Measurements from ENCODE around the gene PGC. TPM values are rescaled to one million over a fixed set of nuclear protein-coding genes. Genes with fewer than 3 reads are reported as not detected.
A peak's percentile ranks its signal among the peaks of the same experiment; 100 is the strongest.

Gene PGC
- total and polyA plus RNA-seq, 2 donors (not counting 3 experiments of a cell fraction or from before 2014, with no cell fraction given) = not detected

DNA sequence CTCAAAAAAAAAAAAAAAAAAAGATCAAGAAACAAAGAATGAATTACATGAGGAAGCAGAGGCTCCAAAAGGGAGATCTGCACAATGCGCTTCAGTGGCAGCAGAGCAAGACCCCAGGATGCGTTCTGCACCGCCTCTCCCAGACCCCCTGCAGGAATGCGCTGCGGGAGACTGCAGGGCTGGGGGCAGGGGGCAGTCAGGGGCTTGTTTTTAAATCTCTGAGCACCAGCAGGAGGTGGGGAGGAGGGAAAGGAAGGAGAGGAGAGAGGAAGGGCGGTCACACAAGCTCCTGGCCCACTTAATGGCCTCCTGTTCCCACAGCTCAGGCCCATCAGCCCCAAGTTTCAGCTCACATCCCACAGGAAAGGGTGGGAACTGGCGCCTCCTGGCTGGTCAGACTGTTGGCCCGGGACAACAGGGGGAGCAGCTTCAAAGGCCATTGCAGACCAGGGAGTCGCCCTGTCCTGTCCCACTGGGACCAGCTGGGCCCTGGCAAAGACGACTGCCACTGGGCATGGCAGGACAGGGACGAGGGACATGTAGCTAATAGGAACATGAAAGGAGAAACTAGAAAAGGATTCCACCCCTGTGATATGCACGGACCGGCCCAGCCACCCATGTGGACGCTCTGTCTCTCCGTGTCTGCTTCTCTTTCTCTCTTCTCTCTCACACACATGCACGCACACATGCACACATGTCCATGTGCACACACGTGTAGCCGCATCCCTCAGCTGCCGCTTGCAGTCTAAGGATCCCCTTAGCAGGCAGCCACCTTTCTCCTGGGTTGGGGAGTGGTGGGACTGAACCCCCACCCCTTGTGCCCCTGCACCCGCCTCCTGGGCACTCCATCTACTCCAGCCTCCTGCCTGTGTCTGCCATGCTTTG is 46.5 kb downstream of the PGC start:
- H3K4me2 ChIP-seq (ENCODE audit: insufficient read depth, low read length) = no peak overlapping the region
- no peak overlapping the region for H3K4me3 ChIP-seq (replicated peaks in 1 of 3; ENCODE audit: insufficient read depth in 1 of 3, low read depth in 1 of 3, low read length in 3 of 3)
- no TSS peak for BruUV-seq (replicated peaks)
- ChIA-PET POLR2A (no interaction called here), CTCF (interaction anchor here (0.5 to 1.9 kb wide), 4 partner anchors 16 to 98 kb away, joined by 3 to 8 read pairs (median 3); no protein-coding TSS in a partner anchor)
- H2AFZ ChIP-seq (ENCODE audit: low read depth, low read length) = peak overlapping the region; percentile 50
- no peak overlapping the region for H3K9ac ChIP-seq (replicated peaks; ENCODE audit: extremely low read depth, insufficient read depth, low read length)
- H3K9me3 ChIP-seq (replicated peaks; ENCODE audit: control insufficient read depth, insufficient read depth, low read length) = no peaks in the 10 kb centered on the region
- peak; percentile 26 for FAIRE-seq
- TF ChIP-seq, protein P1, sequence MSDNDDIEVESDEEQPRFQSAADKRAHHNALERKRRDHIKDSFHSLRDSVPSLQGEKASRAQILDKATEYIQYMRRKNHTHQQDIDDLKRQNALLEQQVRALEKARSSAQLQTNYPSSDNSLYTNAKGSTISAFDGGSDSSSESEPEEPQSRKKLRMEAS (IDR thresholded peaks at IDR 0.05; ENCODE audit: insufficient read depth, insufficient read length) = peak; percentile 23
- TF ChIP-seq, protein P2, sequence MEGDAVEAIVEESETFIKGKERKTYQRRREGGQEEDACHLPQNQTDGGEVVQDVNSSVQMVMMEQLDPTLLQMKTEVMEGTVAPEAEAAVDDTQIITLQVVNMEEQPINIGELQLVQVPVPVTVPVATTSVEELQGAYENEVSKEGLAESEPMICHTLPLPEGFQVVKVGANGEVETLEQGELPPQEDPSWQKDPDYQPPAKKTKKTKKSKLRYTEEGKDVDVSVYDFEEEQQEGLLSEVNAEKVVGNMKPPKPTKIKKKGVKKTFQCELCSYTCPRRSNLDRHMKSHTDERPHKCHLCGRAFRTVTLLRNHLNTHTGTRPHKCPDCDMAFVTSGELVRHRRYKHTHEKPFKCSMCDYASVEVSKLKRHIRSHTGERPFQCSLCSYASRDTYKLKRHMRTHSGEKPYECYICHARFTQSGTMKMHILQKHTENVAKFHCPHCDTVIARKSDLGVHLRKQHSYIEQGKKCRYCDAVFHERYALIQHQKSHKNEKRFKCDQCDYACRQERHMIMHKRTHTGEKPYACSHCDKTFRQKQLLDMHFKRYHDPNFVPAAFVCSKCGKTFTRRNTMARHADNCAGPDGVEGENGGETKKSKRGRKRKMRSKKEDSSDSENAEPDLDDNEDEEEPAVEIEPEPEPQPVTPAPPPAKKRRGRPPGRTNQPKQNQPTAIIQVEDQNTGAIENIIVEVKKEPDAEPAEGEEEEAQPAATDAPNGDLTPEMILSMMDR (IDR thresholded peaks at IDR 0.05; ENCODE audit: extremely low read depth in 1 of 2, insufficient read depth in 1 of 2, low read depth in 1 of 2, low read length in 2 of 2) = peak in 1 of 2 donors; percentile 18
- TF ChIP-seq POLR2AphosphoS5 (IDR thresholded peaks at IDR 0.05; ENCODE audit: insufficient read depth, low read depth, low read length) = no peak
- intact Hi-C loops (cut with micrococcal nuclease) = loop anchor here (1.0 kb wide), 1 partner anchor 15 kb away; no protein-coding TSS in a partner anchor
- dilution Hi-C loops (cut with MboI; ENCODE audit: extremely low pct_ligation_motif_present, low sequenced_read_pairs) = no loop called here
- no peaks in the 10 kb centered on the region for H3K36me3 ChIP-seq (ENCODE audit: control insufficient read depth in 2 of 2, extremely low read depth in 1 of 2, insufficient read depth in 2 of 2, low read length in 2 of 2)
- no peaks in the 10 kb centered on the region for H3K27me3 ChIP-seq (ENCODE audit: control insufficient read depth in 2 of 2, insufficient read depth in 2 of 2, low read length in 2 of 2)
- no peaks in the 10 kb centered on the region for H4K20me1 ChIP-seq (replicated peaks; ENCODE audit: control insufficient read depth, extremely low read depth, insufficient read depth, low read length)
- no peak overlapping the region for H3K27ac ChIP-seq (ENCODE audit: insufficient read depth, low read depth, low read length)
- H3K4me1 ChIP-seq (ENCODE audit: control insufficient read depth, extremely low read depth, insufficient read depth, low read length) = peaks cover 19% of the 10 kb centered on the region
- H3K79me2 ChIP-seq (ENCODE audit: control insufficient read depth, insufficient read depth, low read length) = no peaks in the 10 kb centered on the region
- DNase-seq (ENCODE audit: low read depth, low spot score) = peak; percentile 7
- no peaks in the 10 kb centered on the region for H3K9me1 ChIP-seq (replicated peaks; ENCODE audit: control insufficient read depth, extremely low read depth, insufficient read depth, low read length)

Measured in endothelial cell of umbilical vein (primary cell).